ENCODE measurements around the gene BICRA. TPM values are rescaled to one million over a fixed set of nuclear protein-coding genes. Genes with fewer than 3 reads are reported as not detected.
"Not testable (repeated sequence)": the region's sequence is repeated elsewhere in the genome, so short reads cannot be mapped to it uniquely, and the experiment has no call there.

Gene BICRA
- total RNA-seq, 2 experiments from 2014 or later = 9.8 to 13.3 TPM

GRCh38 chr19:47633996-47634395, 25.1 kb downstream of the BICRA start:
- ATAC-seq (no peak), DNase-seq (no peak)
- ChIA-PET CTCF (no interaction called here), POLR2A (no interaction called here)
- intact Hi-C loops (cut with DNase I, micrococcal nuclease) = no loop called here
- Mint-ChIP-seq H3K27me3 (no peaks in the 10 kb centered on the region), H3K4me1 (peaks cover 17% of the 10 kb centered on the region), H3K36me3 (ENCODE audit: low read depth) (peaks cover 5% of the 10 kb centered on the region), H3K4me3 (no peak overlapping the region), H3K27ac (no peak overlapping the region), H3K9me3 (ENCODE audit: low read depth) (no peaks in the 10 kb centered on the region)

- DNase-seq; H3K27ac Mint-ChIP-seq; H3K27me3 Mint-ChIP-seq; H3K9me3 Mint-ChIP-seq (ENCODE audit: low read depth); H3K36me3 Mint-ChIP-seq (ENCODE audit: low read depth); ATAC-seq; intact Hi-C loops (cut with DNase I, micrococcal nuclease); H3K4me3 Mint-ChIP-seq: not testable (repeated sequence)
- H3K4me1 Mint-ChIP-seq = peaks cover 17% of the 10 kb centered on the region
- CTCF ChIA-PET = interaction anchor here (0.6 kb wide), 1 partner anchor 502 kb away, joined by 3 read pairs; no protein-coding TSS in a partner anchor
- POLR2A ChIA-PET = interaction anchor here (0.6 kb wide), 1 partner anchor 341 kb away, joined by 7 read pairs; no protein-coding TSS in a partner anchor
Observed at GRCh38 chr19:47635152-47635754, 26.3 kb downstream of the BICRA start.

- POLR2A ChIA-PET = no interaction called here
- intact Hi-C loops (cut with DNase I, micrococcal nuclease) = no loop called here
- Mint-ChIP-seq H3K4me3 (no peak overlapping the region), H3K36me3 (ENCODE audit: low read depth) (peaks cover 2% of the 10 kb centered on the region), H3K27me3 (no peaks in the 10 kb centered on the region), H3K9me3 (ENCODE audit: low read depth) (no peaks in the 10 kb centered on the region), H3K27ac (no peak overlapping the region), H3K4me1 (peaks cover 10% of the 10 kb centered on the region)
- DNase-seq (no peak), ATAC-seq (no peak)
- CTCF ChIA-PET = no interaction called here
Observed at GRCh38 chr19:47637550-47637949, 28.6 kb downstream of the BICRA start.

GRCh38 chr19:47641891-47642485, 33.1 kb downstream of the BICRA start:
- Mint-ChIP-seq H3K27ac (no peak overlapping the region), H3K4me3 (no peak overlapping the region), H3K4me1 (peaks cover 13% of the 10 kb centered on the region), H3K9me3 (ENCODE audit: low read depth) (peaks cover 3% of the 10 kb centered on the region), H3K27me3 (no peaks in the 10 kb centered on the region), H3K36me3 (ENCODE audit: low read depth) (peaks cover 4% of the 10 kb centered on the region)
- ChIA-PET CTCF (interaction anchor here (0.7 kb wide), 1 partner anchor 223 kb away, joined by 4 read pairs; no protein-coding TSS in a partner anchor), POLR2A (no interaction called here)
- ATAC-seq (no peak), DNase-seq (no peak)
- intact Hi-C loops (cut with DNase I, micrococcal nuclease) = no loop called here

DNA sequence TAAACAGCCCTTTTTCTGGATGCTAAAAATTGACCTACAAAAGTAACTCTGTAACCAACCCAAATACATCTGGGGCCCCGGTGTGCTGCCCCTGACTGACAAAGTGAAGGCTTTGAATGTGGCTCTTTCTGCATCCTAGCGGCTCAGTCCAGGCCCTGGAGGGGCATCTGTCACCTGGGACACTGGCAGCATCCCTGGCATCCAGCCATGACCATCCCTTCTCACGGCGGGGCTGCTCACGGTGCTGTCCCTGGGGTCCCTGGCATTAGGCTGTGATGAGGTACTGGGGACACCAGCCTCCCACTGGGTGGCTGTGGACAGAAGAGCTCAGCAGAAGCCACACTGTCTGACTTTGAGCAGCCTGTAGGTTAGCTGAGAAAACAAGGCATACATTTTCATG, 34.3 kb downstream of the BICRA start:
- intact Hi-C loops (cut with DNase I, micrococcal nuclease) = no loop called here
- no peak for ATAC-seq
- CTCF ChIA-PET = no interaction called here
- Mint-ChIP-seq H3K27ac (no peak overlapping the region), H3K9me3 (ENCODE audit: low read depth) (peaks cover 3% of the 10 kb centered on the region), H3K4me1 (peaks cover 21% of the 10 kb centered on the region), H3K36me3 (ENCODE audit: low read depth) (peaks cover 10% of the 10 kb centered on the region), H3K27me3 (no peaks in the 10 kb centered on the region), H3K4me3 (no peak overlapping the region)
- no peak for DNase-seq
- POLR2A ChIA-PET = no interaction called here

DNA sequence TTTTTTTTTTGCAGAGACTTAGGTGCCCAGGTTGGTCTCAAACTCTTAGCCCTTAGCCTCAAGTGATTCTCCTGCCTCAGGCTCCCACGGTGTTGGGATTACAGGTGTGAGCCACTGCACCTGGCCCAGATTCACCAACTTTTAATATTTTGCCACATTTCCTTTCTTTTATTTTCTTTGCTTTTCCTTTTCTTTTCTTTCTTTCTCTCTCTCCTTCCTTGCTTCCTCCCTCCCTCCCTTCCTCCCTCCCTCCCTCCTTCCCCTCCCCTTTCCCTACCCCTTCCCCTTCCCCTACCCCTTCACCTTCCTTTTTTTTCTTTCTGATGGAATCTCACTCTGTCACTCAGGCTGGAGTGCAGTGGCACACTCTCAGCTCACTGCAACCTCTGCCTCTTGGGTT, 35.3 kb downstream of the BICRA start:
- intact Hi-C loops (cut with DNase I, micrococcal nuclease) = no loop called here
- Mint-ChIP-seq H3K27ac (no peak overlapping the region), H3K9me3 (ENCODE audit: low read depth) (peaks cover 3% of the 10 kb centered on the region), H3K4me1 (peaks cover 22% of the 10 kb centered on the region), H3K36me3 (ENCODE audit: low read depth) (peaks cover 11% of the 10 kb centered on the region), H3K27me3 (no peaks in the 10 kb centered on the region), H3K4me3 (no peak overlapping the region)
- ATAC-seq = no peak
- POLR2A ChIA-PET = no interaction called here
- DNase-seq = no peak
- CTCF ChIA-PET = no interaction called here

DNA sequence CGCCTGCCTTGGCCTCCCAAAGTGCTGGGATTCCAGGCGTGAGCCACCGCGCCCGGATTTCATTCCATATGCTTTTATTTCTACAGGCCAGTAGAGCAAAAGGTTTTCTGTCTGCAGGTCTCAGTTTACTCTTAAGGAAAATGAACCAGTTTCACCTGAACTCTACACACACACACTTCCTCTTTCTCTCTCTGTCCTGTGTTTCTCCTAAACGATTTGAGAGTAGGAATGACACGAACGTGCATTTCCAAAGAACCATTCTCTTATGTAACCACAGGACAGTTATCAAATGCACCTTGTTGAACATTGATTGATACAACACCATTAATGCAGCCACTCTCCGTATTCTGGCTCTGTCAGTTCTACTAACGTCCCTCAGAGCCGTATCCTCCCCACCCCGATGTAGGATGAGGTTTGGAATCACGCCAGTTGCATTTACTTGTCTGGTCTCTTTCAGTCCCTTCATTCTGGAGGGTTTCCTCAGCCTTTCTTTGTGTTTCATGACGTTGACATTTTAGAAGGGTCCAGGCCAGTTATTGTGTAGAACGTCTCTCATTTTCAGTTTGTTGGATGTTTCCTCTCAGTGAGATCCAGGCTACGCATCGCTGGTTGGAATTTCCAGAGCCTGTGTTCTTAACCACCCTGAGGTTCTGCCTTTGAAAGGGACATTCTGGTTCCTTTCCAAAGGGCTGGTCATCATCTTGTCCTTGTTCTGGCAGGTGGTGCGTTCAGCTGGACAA, 36.0 kb downstream of the BICRA start:
- DNase-seq (no peak), ATAC-seq (no peak)
- peaks cover 24% of the 10 kb centered on the region for H3K4me1 Mint-ChIP-seq
- intact Hi-C loops (cut with DNase I, micrococcal nuclease) = no loop called here
- H3K27me3 Mint-ChIP-seq = no peaks in the 10 kb centered on the region
- peaks cover 15% of the 10 kb centered on the region for H3K36me3 Mint-ChIP-seq (ENCODE audit: low read depth)
- ChIA-PET CTCF (no interaction called here), POLR2A (no interaction called here)
- no peak overlapping the region for H3K4me3 Mint-ChIP-seq
- H3K9me3 Mint-ChIP-seq (ENCODE audit: low read depth) = peaks cover 3% of the 10 kb centered on the region
- H3K27ac Mint-ChIP-seq = no peak overlapping the region

DNA sequence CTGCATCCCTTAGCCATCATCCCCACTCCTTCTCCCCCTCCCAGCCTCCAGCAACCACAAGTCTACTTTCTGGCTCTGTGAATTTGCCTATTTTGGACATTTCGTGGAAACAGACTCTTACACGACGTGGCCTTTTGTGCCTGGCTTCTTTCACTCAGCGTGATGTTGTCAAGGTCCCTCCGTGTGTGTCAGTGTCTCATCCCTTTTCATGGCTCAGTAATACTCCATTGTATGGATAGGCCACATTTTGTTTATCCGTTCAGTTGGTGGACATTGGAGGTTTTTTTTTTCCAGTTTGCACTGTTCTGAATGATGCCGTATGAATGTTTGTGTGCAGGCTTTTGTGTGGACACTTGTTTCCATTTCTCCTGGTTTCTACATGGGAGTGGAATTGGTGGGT, 38.0 kb downstream of the BICRA start:
- no peak overlapping the region for H3K27ac Mint-ChIP-seq
- H3K36me3 Mint-ChIP-seq (ENCODE audit: low read depth) = peaks cover 15% of the 10 kb centered on the region
- no peak for ATAC-seq
- peaks cover 27% of the 10 kb centered on the region for H3K4me1 Mint-ChIP-seq
- intact Hi-C loops (cut with DNase I, micrococcal nuclease) = no loop called here
- no peak for DNase-seq
- no peak overlapping the region for H3K4me3 Mint-ChIP-seq
- CTCF ChIA-PET = no interaction called here
- POLR2A ChIA-PET = no interaction called here
- H3K27me3 Mint-ChIP-seq = no peaks in the 10 kb centered on the region
- peaks cover 3% of the 10 kb centered on the region for H3K9me3 Mint-ChIP-seq (ENCODE audit: low read depth)

GRCh38 chr19:47649588-47649987, 40.7 kb downstream of the BICRA start:
- ChIA-PET CTCF (interaction anchor here (0.6 kb wide), 1 partner anchor 159 kb away, joined by 3 read pairs; no protein-coding TSS in a partner anchor), POLR2A (no interaction called here)
- DNase-seq (no peak), ATAC-seq (no peak)
- H3K27me3 Mint-ChIP-seq = no peaks in the 10 kb centered on the region
- no peak overlapping the region for H3K4me3 Mint-ChIP-seq
- H3K36me3 Mint-ChIP-seq (ENCODE audit: low read depth) = peaks cover 24% of the 10 kb centered on the region
- H3K9me3 Mint-ChIP-seq (ENCODE audit: low read depth) = peaks cover 3% of the 10 kb centered on the region
- no peak overlapping the region for H3K27ac Mint-ChIP-seq
- intact Hi-C loops (cut with DNase I, micrococcal nuclease) = no loop called here
- peaks cover 25% of the 10 kb centered on the region for H3K4me1 Mint-ChIP-seq

DNA sequence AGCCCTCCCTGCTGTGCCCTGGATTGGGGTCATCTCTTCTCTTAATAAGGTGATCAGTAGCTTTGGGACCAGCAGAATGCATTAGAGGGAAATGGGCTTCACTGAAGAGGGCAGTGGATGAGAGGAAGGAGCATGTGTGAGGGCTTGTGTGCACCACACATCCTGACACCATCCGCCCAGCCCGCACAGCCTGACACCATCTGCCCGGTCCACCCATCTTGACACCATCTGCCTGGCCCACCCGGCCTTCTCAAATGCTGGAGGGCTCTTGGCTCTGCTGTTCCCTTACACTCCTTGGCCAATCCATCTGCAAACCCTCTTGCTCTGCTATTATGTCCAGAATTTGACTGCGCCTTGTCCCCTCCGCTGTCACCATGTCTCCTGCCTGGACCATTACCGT, 41.8 kb downstream of the BICRA start:
- ChIA-PET POLR2A (no interaction called here), CTCF (interaction anchor here (0.6 kb wide), 1 partner anchor 168 kb away, joined by 3 read pairs; no protein-coding TSS in a partner anchor)
- H3K4me3 Mint-ChIP-seq = no peak overlapping the region
- H3K27me3 Mint-ChIP-seq = no peaks in the 10 kb centered on the region
- peaks cover 17% of the 10 kb centered on the region for H3K4me1 Mint-ChIP-seq
- ATAC-seq (no peak), DNase-seq (no peak)
- H3K36me3 Mint-ChIP-seq (ENCODE audit: low read depth) = peaks cover 24% of the 10 kb centered on the region
- intact Hi-C loops (cut with DNase I, micrococcal nuclease) = no loop called here
- no peak overlapping the region for H3K27ac Mint-ChIP-seq
- peaks cover 3% of the 10 kb centered on the region for H3K9me3 Mint-ChIP-seq (ENCODE audit: low read depth)

DNA sequence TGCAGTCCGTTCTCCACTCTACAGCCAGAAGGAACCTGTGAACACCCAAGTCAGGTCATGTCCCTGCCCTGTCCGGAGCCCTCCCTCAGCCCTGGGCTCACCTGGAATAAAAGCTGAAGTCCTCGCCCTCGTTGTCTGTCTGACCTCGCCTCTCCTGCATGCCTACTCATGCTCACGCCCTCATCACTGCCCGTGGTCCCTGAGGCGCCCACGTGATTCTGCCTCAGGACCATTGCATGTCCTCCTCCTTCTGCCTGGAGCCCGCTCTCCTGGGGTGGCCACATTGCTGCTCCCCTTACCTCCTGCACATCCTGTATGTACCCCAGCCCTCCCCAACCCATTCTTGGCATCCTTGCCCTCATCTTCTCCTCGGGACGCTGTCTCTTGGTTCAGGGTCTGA, 42.2 kb downstream of the BICRA start:
- Mint-ChIP-seq H3K27me3 (no peaks in the 10 kb centered on the region), H3K9me3 (ENCODE audit: low read depth) (peaks cover 3% of the 10 kb centered on the region), H3K4me3 (no peak overlapping the region), H3K27ac (no peak overlapping the region), H3K4me1 (peaks cover 17% of the 10 kb centered on the region), H3K36me3 (ENCODE audit: low read depth) (peaks cover 24% of the 10 kb centered on the region)
- CTCF ChIA-PET = interaction anchor here (0.6 kb wide), 1 partner anchor 169 kb away, joined by 3 read pairs; no protein-coding TSS in a partner anchor
- POLR2A ChIA-PET = no interaction called here
- no peak for DNase-seq
- no peak for ATAC-seq
- intact Hi-C loops (cut with DNase I, micrococcal nuclease) = no loop called here

DNA sequence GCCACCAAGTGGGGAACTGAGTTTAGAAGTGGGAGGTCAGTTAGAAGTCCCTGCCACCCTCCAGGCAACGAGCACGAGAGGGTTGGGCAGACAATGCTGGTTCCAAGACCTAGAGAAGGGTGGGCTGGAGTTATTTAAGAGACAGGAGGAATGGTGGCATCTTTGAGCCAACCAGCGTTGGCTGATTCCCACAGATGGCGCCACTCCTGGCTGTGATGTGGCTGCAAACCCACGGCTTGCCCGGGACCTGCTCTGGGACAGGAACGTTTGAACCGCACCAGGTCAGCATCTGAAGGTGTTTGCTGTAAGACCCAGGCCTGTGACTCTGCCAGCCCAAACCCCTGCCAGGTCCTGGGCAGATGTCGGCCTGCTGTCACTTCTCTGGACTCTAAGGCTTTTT, 42.8 kb downstream of the BICRA start:
- Mint-ChIP-seq H3K27ac (no peak overlapping the region), H3K27me3 (no peaks in the 10 kb centered on the region), H3K9me3 (ENCODE audit: low read depth) (peaks cover 3% of the 10 kb centered on the region), H3K4me1 (peaks cover 17% of the 10 kb centered on the region), H3K36me3 (ENCODE audit: low read depth) (peaks cover 23% of the 10 kb centered on the region), H3K4me3 (no peak overlapping the region)
- intact Hi-C loops (cut with DNase I, micrococcal nuclease) = no loop called here
- no peak for DNase-seq
- ATAC-seq = no peak
- ChIA-PET CTCF (no interaction called here), POLR2A (no interaction called here)

All from activated CD4-positive, alpha-beta T cell treated with anti-CD3 and anti-CD28 coated beads for 36 hours (primary cell).